SK-N-DZ (cell line): ENCODE measurements around the gene PLEKHH1.

Experiments
- DNase-seq: peaks from one replicate; pipeline ENCODE4 v3.0.0-alpha.2; 2015; ENCODE audit warnings: low spot score

The PLEKHH1 gene

GRCh38 chr14:67562025-67562775 is 29.1 kb downstream of the PLEKHH1 start:
- DNase-seq: no peak

- no peak for DNase-seq
Observed at GRCh38 chr14:67562776-67563150, 29.7 kb downstream of the PLEKHH1 start.

GRCh38 chr14:67564236-67564635 is 31.1 kb downstream of the PLEKHH1 start:
- DNase-seq: no peak

- DNase-seq: no peak
Observed at GRCh38 chr14:67566908-67567307, 33.8 kb downstream of the PLEKHH1 start.

GRCh38 chr14:67567654-67568053 is 34.6 kb downstream of the PLEKHH1 start:
- no peak for DNase-seq

- peak; percentile 54 for DNase-seq
Observed at GRCh38 chr14:67569011-67569650, 36.0 kb downstream of the PLEKHH1 start.

GRCh38 chr14:67569651-67570290 is 36.7 kb downstream of the PLEKHH1 start:
- DNase-seq: no peak

GRCh38 chr14:67570453-67570852 is 37.4 kb downstream of the PLEKHH1 start:
- DNase-seq: no peak

- DNase-seq: peak; percentile 65
Observed at GRCh38 chr14:67571275-67571990, 38.3 kb downstream of the PLEKHH1 start.

- peak; percentile 31 for DNase-seq
Observed at GRCh38 chr14:67571991-67572323, 38.9 kb downstream of the PLEKHH1 start.

GRCh38 chr14:67572608-67573007 is 39.5 kb downstream of the PLEKHH1 start:
- no peak for DNase-seq

GRCh38 chr14:67573228-67574010 is 40.3 kb downstream of the PLEKHH1 start:
- no peak for DNase-seq

- DNase-seq: no peak
Observed at GRCh38 chr14:67574156-67574555, 41.1 kb downstream of the PLEKHH1 start.

GRCh38 chr14:67574806-67575205 is 41.7 kb downstream of the PLEKHH1 start:
- no peak for DNase-seq

- DNase-seq: no peak
Observed at GRCh38 chr14:67575684-67576083, 42.6 kb downstream of the PLEKHH1 start.

- DNase-seq: no peak
Observed at GRCh38 chr14:67576216-67576955, 43.3 kb downstream of the PLEKHH1 start.

- DNase-seq: no peak
Observed at GRCh38 chr14:67577181-67577808, 44.2 kb downstream of the PLEKHH1 start.

- DNase-seq: no peak
Observed at GRCh38 chr14:67577909-67578749, 45.0 kb downstream of the PLEKHH1 start.

- DNase-seq: no peak
Observed at GRCh38 chr14:67579040-67579439, 46.0 kb downstream of the PLEKHH1 start.
